HepG2 (cell line): ENCODE data around the gene RHOBTB1. TPM values are rescaled to one million over a fixed set of nuclear protein-coding genes. Genes with fewer than 3 reads are reported as not detected.
A peak's percentile ranks its signal among the peaks of the same experiment; 100 is the strongest.

ENCODE experiments used
- ATAD3A ChIP-seq: sonication (generic); formaldehyde crosslinking; IDR thresholded peaks from 2 replicates; pipeline ENCODE4 v1.4.0; 2020; ENCODE audit warnings: missing genetic modification reagents
- ATF5 ChIP-seq: sonication (generic); formaldehyde crosslinking; IDR thresholded peaks from 2 replicates; pipeline ENCODE4 v1.4.0; 2020; ENCODE audit warnings: mild to moderate bottlenecking, low read depth, missing genetic modification reagents
- CC2D1A ChIP-seq: sonication (generic); formaldehyde crosslinking; IDR thresholded peaks from 2 replicates; pipeline ENCODE4 v1.8.1; 2023; ENCODE audit warnings: mild to moderate bottlenecking, missing genetic modification reagents
- CEBPZ ChIP-seq: IDR thresholded peaks from 2 replicates; pipeline ENCODE4 v1.6.1; 2012; ENCODE audit warnings: low read length, improper control_type of control experiment
- DNMT3B ChIP-seq: conservative IDR thresholded peaks from 2 replicates; pipeline ENCODE4 v1.6.1; 2016; ENCODE audit warnings: missing biosample characterization, control low read depth
- FOXA1 ChIP-seq, 2 experiments: fragments of 450-650 bp in 1 of 2; sonication (generic) in 1 of 2; formaldehyde crosslinking in 1 of 2; IDR thresholded peaks; 2 replicates each; pipeline versions ENCODE4 v1.4.0 to v1.6.1; 2016 to 2020; ENCODE audit warnings: missing genetic modification reagents in 1 of 2
- HNRNPLL ChIP-seq: fragments of 200-400 bp; formaldehyde crosslinking; IDR thresholded peaks from 2 replicates; pipeline ENCODE4 v1.6.1; 2017; ENCODE audit warnings: mild to moderate bottlenecking, low read depth, low read length; ENCODE audit not compliant: poor library complexity, severe bottlenecking
- KLF12 ChIP-seq: sonication (generic); formaldehyde crosslinking; IDR thresholded peaks from 2 replicates; pipeline ENCODE4 v1.4.0; 2020; ENCODE audit warnings: missing genetic modification reagents, borderline replicate concordance
- NFATC3 ChIP-seq: sonication (generic); formaldehyde crosslinking; IDR thresholded peaks from 2 replicates; pipeline ENCODE4 v1.5.1; 2020; ENCODE audit warnings: mild to moderate bottlenecking, missing genetic modification reagents
- NFYB ChIP-seq: sonication (generic); formaldehyde crosslinking; IDR thresholded peaks from 2 replicates; pipeline ENCODE4 v1.4.0; 2020; ENCODE audit warnings: missing genetic modification reagents
- PAX8 ChIP-seq: sonication (generic); formaldehyde crosslinking; IDR thresholded peaks from 2 replicates; pipeline ENCODE4 v1.8.0; 2022; ENCODE audit warnings: mild to moderate bottlenecking, missing genetic modification reagents, borderline replicate concordance
- PBX2 ChIP-seq: IDR thresholded peaks from 2 replicates; pipeline ENCODE4 v1.6.1; 2016; ENCODE audit warnings: control low read depth
- POGK ChIP-seq: sonication (generic); formaldehyde crosslinking; conservative IDR thresholded peaks from 2 replicates; pipeline ENCODE4 v1.8.0; 2022; ENCODE audit warnings: mild to moderate bottlenecking, moderate library complexity, missing genetic modification reagents
- SNAPC2 ChIP-seq: sonication (generic); formaldehyde crosslinking; IDR thresholded peaks from 2 replicates; pipeline ENCODE4 v1.8.1; 2022; ENCODE audit warnings: mild to moderate bottlenecking, missing genetic modification reagents
- SOX5 ChIP-seq: IDR thresholded peaks from 2 replicates; pipeline ENCODE4 v1.6.1; 2016; ENCODE audit warnings: borderline replicate concordance
- ZFP91 ChIP-seq: sonication (generic); formaldehyde crosslinking; IDR thresholded peaks from 2 replicates; pipeline ENCODE4 v1.9.0; 2022; ENCODE audit warnings: missing genetic modification reagents, mild to moderate bottlenecking, borderline replicate concordance
- ZNF17 ChIP-seq: sonication (generic); formaldehyde crosslinking; IDR thresholded peaks from 2 replicates; pipeline ENCODE4 v1.5.0; 2020; ENCODE audit warnings: mild to moderate bottlenecking, missing genetic modification reagents
- ZNF317 ChIP-seq: sonication (generic); formaldehyde crosslinking; IDR thresholded peaks from 2 replicates; pipeline ENCODE4 v1.5.0; 2020; ENCODE audit warnings: mild to moderate bottlenecking, missing genetic modification reagents
- ZNF335 ChIP-seq: sonication (generic); formaldehyde crosslinking; IDR thresholded peaks from 2 replicates; pipeline ENCODE4 v1.4.0; 2020; ENCODE audit warnings: missing genetic modification reagents
- ZNF678 ChIP-seq: sonication (generic); formaldehyde crosslinking; IDR thresholded peaks from 2 replicates; pipeline ENCODE4 v1.4.0; 2020; ENCODE audit warnings: mild to moderate bottlenecking, missing genetic modification reagents
- ZNF703 ChIP-seq: sonication (generic); formaldehyde crosslinking; IDR thresholded peaks from 2 replicates; pipeline ENCODE4 v1.5.1; 2020; ENCODE audit warnings: missing genetic modification reagents, mild to moderate bottlenecking, moderate library complexity, borderline replicate concordance
- ZNF749 ChIP-seq: sonication (generic); formaldehyde crosslinking; IDR thresholded peaks from 2 replicates; pipeline ENCODE4 v1.8.0; 2022; ENCODE audit warnings: mild to moderate bottlenecking, missing genetic modification reagents, moderate library complexity, borderline replicate concordance
- ZNF792 ChIP-seq: IDR thresholded peaks from 2 replicates; pipeline ENCODE4 v1.6.1; 2016
- polyA plus RNA-seq, 8 experiments: library from polyadenylated mRNA; depleted of rRNA in 3 of 8; stranded (reverse) in 7 of 8; unstranded in 1 of 8; fragments of >200 nt; fragmentation: Illumina TruSeq in 4 of 8; extraction: Trizol in 4 of 8; gene quantifications; 2 replicates each; pipeline versions ENCODE4 v1.2.1 to v1.2.3, GENCODE V29; 2011 to 2016; ENCODE audit warnings: low read depth in 4 of 8, missing spikeins in 1 of 8, mixed read lengths in 1 of 8; ENCODE audit not compliant: insufficient read depth in 1 of 8
- total RNA-seq, 5 experiments: library from RNA; depleted of rRNA; stranded (reverse); fragments of >200 nt; fragmentation: Illumina TruSeq; extraction: Trizol; gene quantifications; 2 replicates each; pipeline ENCODE4 v1.2.3, GENCODE V29; 2016; ENCODE audit warnings: low read depth in 1 of 5

RHOBTB1 gene
- total and polyA plus RNA-seq, 2 of the 13 experiments (the other 11 are each of a cell fraction or from before 2014, with no cell fraction given) = 18.8 to 59.5 TPM

GRCh38 chr10:60955957-60956425 is 12.0 kb upstream of the RHOBTB1 start (continued):
- TF ChIP-seq ZNF17 (CRISPR knock-in tag) (no peak), SOX5 (CRISPR knock-in tag) (peak; percentile 33; the same call in 1 of the 2 replicates), FOXA1 (IDR thresholded peaks at IDR 0.05) (peak; percentile 68), FOXA1 (CRISPR knock-in tag; IDR thresholded peaks at IDR 0.05) (peak; percentile 77), ZNF678 (CRISPR knock-in tag) (no peak), CEBPZ (no peak), PAX8 (CRISPR knock-in tag) (no peak), ATF5 (CRISPR knock-in tag) (no peak), DNMT3B (no peak), ZFP91 (CRISPR knock-in tag) (no peak), ZNF335 (CRISPR knock-in tag) (no peak), ZNF317 (no peak), NFYB (CRISPR knock-in tag) (no peak), ZNF749 (no peak), SNAPC2 (no peak), PBX2 (CRISPR knock-in tag) (no peak), POGK (CRISPR knock-in tag) (no peak), CC2D1A (CRISPR knock-in tag) (no peak), NFATC3 (CRISPR knock-in tag) (no peak), KLF12 (no peak), HNRNPLL (no peak), ZNF703 (CRISPR knock-in tag) (no peak), ATAD3A (CRISPR knock-in tag) (no peak), ZNF792 (CRISPR knock-in tag) (no peak)
